OCI-LY1 (cell line): ENCODE measurements around the gene APPL1.

Experiments used
- CTCF ChIP-seq: fragments of 200-600 bp; sonication (generic), shearing (Covaris generic); IDR thresholded peaks from 2 replicates; pipeline ENCODE4 v1.5.1; 2017; ENCODE audit warnings: mild to moderate bottlenecking, antibody characterized with exemption, low read length, moderate library complexity, mixed read lengths
- EZH2 ChIP-seq: fragments of 200-600 bp; sonication (generic), shearing (Covaris generic); IDR thresholded peaks from 2 replicates; pipeline ENCODE4 v1.8.0; 2017; ENCODE audit warnings: borderline replicate concordance, mixed run types, mild to moderate bottlenecking, antibody characterized with exemption, low read length, moderate library complexity, mixed read lengths

- no peak for TF ChIP-seq CTCF
- TF ChIP-seq EZH2, result no peak
Observed at GRCh38 chr3:57227930-57228751, 612 bp downstream of the APPL1 start.
